ENCODE data around the gene EID2.
A peak's percentile ranks its signal among the peaks of the same experiment; 100 is the strongest.

EID2 gene

DNA sequence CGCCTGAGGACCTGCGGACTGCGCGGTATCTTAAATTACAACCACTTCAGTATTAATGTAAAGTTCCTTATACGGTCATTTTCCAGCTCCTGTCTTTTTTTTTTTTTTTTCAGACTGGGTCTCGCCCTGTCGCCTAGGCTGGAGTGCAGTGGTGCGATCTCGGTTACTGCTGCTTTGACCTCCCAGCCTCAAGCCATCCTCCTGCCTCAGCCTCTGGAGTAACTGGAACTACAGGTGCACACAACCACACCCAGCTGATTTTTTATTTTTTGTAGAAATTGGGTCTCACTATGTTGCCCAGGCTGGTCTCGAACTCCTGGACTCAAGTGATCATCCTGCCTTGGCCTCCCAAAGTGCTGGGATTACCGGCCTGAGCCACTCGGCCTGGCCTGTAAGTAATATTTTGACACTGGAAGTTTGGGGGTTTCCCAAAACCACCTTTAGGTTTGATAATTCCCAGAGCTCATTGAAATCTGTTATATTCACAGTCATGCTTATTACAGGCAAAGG is 6.9 kb downstream of the EID2 start:
- DNase-seq: no peak

GRCh38 chr19:39532233-39533002 is 7.5 kb downstream of the EID2 start, which contains the start of gene EID2B:
Gene EID2B, minus strand, starts transcription at chr19:39532852. Its CDS starts 50 bp downstream, at chr19:39532802.
- DNase-seq: peak; percentile 90

DNA sequence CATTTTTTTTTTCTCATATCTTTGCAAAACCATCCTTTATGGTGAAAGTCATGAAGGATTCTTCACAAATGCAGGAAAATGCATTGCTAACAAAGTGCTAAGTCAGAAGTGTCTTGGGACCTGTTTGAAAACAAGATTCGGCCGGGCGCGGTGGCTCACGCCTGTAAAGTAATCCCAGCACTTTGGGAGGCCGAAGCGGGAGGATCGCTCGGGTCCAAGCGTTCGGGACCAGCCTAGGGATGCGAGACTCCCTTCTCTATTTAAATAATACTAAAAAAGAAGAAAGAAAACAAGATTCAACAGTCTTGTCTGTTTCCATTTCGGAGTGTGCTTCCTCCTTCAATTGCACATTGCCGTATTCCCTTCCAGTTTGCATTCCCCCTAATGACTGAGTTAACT is 8.1 kb downstream of the EID2 start:
- DNase-seq: no peak

DNA sequence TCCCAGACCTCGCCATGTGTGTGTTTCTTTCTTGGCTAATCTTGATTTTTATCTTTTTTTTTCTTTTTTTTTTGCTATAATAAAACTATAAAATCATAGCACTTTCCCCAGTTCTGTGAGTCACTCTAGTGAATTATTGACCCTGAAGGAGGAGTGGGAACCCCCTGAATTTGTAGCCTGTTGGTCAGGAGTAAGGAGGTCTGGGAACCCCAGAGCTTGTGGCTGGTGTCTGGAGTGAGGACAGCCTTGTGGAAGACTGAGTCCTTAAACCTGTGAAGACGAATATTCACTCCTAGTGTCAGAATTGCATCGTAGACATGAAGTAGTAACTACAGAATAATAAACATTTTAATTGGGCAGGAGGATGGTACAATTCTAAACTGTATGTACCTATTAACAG is 14.8 kb downstream of the EID2 start:
- DNase-seq: no peak

DNA sequence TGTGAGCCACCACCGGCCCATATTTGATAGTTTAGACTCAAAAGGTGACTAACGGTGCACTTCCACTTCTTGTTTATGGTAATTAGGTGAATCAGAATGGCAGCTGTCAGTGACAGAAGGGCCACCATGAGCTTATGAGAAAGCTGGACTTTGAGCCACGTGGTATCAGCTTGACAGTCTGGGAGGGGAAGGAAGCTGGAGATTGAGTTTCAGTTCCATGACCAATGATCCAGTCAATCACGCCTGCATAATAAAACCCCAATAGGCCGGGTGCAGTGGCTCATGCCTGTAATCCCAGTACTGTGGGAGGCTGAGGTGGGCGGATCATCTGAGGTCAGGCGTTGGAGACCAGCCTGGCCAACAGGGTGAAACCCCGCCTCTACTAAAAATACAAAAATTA is 15.5 kb downstream of the EID2 start:
- DNase-seq: no peak

- no peak for DNase-seq
These were observed 19.1 kb downstream of the EID2 start for GRCh38 chr19:39520541-39521484.

- DNase-seq: no peak
These were observed 21.0 kb downstream of the EID2 start for GRCh38 chr19:39518975-39519374.

DNA sequence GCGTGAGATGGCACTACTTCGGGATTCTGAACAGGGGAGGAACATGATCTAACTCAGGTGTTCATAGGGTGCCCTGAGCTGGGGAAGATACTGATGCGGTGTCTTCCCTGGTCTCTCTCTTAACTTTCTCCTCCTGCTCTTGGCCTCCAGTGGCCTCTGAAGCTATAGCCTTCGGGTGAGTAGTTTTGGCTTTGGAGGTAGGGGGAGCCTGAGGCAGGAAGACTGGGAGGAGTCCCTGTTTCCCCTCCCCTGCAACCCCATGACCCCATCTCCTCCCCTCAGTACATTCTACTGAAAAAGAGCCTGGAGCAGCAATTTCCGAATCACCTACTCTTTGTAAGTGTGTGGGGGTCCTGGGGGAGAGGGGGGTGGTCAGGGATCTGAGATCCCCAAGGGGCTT is 21.5 kb downstream of the EID2 start:
- DNase-seq: no peak

DNA sequence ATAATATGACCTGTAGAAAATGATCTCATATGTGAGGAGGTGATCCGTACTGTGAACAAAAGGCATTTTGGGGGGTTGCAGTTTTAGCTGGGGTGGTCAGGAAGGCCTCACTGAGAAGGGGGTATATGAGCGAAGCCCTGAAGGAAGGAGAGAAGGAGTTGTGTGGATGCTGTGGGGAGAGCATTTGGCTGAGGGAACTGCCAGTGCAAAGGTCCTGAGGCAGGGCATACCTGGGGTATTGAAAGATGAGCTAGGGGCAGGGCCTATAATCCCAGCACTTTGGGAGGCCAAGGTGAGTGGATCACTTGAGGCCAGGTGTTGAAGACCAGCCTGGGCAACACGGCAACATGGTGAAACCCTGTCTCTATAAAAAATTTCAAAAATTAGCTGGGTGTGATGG is 22.5 kb downstream of the EID2 start:
- DNase-seq: no peak

DNA sequence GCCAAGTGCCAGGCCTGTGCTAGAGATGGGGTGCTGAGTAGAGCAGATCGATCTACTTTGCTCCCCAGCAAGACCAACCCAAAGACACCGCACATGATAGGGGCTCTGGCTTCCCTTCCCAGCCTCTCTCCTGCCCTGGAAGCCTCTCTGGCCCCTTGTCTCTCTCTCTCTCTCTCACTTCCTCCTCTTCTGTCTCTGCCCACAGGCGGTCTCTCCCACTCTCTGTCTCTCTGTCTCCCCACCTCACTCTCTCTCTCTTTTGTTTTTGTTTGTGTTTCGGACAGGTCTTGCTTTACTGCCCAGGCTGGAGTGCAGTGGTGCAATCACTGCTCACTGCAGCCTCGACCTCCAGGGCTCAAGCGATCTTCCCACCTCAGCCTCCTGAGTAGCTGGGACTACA is 23.7 kb downstream of the EID2 start:
- no peak for DNase-seq

- DNase-seq: no peak
These were observed 24.3 kb downstream of the EID2 start for GRCh38 chr19:39515551-39516191.

DNA sequence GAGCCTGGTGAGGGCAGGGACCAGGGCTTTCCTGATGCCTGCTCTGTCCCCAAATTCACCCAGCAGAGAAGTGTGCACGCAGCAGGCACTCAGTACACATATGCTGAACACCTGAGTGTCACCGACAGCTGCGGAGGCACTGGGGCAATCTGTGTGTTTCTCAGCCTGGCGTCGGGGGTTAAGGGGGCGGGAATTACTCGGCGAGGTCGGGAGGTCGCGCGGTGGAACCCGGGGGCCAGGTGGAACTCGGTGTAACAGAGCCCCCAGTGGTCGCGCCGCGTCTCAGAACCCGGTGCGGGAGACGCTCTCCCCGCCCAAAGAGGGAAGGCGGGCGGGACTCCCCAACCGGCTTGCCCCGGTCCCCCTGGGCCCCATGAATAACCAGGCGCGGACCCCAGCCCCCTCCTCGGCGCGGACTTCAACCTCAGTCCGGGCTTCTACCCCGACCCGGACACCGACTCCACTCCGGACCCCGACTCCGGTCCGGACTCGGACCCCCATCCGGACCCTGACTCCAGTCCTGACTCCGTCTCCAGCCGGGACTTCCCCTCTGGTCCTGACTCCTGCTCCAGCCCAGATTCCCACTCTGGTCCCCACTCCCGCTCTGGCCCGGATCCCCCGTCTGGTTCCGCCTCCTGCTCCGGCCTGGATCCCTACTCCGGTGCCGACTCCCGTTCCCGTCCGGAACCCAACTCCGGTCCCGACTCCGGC is 25.0 kb downstream of the EID2 start, which contains the start of gene SELENOV:
SELENOV (plus strand) TSS at position 300 of the 711 bp plus-strand sequence; CDS start at position 374, 74 bp downstream.
- no peak for DNase-seq

DNA sequence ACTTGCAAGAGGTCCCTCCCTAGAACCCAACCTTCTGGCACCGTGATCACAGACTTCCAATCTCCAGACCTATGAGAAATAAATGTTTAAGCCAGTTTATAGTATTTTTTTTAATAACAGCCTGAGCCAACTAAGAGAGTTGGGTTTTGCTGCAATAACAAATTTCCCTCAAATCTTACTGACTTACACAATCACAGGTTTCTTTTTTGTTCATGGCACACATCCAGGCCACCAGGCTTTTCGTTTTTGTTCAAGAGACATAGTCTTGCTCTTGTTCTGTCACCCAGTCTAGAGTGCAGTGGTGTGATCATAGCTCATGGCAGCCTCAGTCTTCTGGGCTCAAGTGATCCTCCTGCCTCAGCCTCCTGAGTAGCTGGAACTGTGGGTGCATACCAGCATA is 27.0 kb downstream of the EID2 start:
- DNase-seq: no peak

DNA sequence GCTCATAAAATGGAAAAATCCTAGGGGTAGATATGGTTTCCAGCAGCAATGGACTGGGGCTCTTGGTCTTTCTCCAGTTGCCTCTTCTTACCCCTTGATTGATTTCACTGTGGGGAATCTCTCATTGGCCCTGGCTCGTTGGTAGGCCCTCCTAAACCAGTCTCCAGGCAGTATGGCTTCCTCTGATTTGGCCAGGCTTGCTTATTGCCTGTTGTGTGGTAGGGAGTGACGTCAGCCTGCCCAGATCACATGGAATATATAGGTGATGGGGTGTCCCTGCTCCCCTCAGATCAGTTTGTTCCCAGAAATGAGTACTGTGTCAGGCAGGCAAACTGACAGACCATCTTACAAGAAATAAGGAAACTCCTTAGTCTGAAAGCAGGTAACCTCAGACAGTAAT is 30.7 kb downstream of the EID2 start:
- no peak for DNase-seq

GRCh38 chr19:39508629-39509028 is 31.3 kb downstream of the EID2 start:
- DNase-seq: no peak

GRCh38 chr19:39507715-39508364 is 32.1 kb downstream of the EID2 start:
- no peak for DNase-seq

GRCh38 chr19:39506944-39507714 is 32.8 kb downstream of the EID2 start:
- DNase-seq: no peak

GRCh38 chr19:39506598-39506943 is 33.4 kb downstream of the EID2 start:
- DNase-seq: no peak

- DNase-seq: peak; percentile 13
These were observed 37.1 kb downstream of the EID2 start for GRCh38 chr19:39502640-39503417.

DNA sequence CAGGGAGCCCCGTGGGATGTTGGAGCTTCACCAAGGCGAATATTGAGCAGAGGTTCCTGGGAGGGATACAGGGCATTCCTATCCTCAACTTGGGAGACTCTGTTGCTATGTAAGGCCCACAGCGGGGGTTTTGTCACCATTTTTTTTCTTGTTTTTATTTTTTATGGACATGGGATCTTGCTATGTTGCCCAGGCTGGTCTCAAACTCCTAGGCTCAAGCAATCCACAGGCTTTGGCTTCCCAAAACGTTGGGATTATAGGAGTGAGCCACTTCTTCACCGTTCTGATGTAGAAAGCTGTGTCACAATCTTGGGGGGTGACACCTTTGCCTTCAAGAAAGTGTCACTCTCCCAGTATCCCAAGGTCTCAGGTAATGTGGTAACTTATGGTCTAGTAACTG is 38.6 kb downstream of the EID2 start:
- DNase-seq: no peak
